ENCODE measurements around the gene PRDM5.
A peak's percentile ranks its signal among the peaks of the same experiment; 100 is the strongest.

PRDM5 gene

GRCh38 chr4:120703908-120704307 is 218.6 kb downstream of the PRDM5 start:
- DNase-seq (ENCODE audit: low spot score) = no peak

DNA sequence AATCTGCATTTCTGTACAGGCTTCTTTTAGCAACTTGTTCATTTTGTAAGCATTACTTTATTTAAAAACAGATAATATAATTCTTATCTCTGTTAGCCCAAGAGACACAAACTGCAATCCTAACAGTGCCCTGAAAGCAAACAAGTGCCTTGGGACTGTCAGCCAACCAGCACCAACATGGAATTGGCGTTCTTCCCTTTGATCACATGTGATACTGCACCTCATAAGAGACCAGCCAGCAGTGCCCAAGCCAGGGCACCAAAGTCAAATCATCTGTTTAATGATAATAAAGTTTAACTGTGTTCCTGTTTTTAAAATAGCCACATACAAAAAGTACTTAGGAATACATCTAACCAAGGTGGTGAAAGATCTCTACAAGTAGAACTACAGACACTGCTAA is 223.2 kb downstream of the PRDM5 start:
- no peak for DNase-seq (ENCODE audit: low spot score)

DNA sequence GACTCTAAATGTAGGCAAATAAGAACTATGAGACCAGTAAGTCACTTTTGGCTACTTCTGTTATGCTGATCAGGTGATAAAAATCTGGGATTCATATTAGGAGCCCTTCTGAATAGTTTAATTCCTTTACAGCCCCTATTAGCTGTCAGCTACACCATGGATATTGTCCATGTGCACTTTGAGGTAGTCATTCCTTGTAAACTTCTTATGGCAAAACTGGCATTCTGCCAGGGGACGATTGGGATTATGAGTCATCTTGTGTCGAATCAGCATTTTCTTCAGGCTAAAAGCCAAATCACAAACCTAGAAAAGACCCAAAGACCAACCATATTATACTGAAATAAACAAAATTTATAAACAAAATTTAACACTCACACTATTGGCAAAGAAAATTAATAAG is 227.6 kb downstream of the PRDM5 start:
- no peak for DNase-seq (ENCODE audit: low spot score)

DNA sequence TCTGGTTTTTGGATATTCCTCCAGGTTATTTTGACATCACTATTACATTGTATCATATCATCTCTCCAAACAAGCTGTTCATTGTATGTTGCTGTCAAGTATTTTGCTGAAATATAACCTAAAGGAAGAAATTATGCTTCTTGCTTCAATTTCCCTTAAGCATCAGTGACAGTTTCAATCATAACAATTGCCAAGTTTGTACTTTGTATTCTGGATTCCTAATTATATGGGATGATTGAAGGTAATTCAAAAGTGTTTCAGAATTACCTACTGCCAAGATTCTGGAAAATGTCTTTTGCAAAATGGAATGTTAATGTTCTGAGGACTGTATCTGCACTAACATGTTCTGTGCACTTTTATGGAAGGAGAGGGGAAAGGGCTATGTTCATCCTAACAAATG is 228.7 kb downstream of the PRDM5 start:
- no peak for DNase-seq (ENCODE audit: low spot score)

DNA sequence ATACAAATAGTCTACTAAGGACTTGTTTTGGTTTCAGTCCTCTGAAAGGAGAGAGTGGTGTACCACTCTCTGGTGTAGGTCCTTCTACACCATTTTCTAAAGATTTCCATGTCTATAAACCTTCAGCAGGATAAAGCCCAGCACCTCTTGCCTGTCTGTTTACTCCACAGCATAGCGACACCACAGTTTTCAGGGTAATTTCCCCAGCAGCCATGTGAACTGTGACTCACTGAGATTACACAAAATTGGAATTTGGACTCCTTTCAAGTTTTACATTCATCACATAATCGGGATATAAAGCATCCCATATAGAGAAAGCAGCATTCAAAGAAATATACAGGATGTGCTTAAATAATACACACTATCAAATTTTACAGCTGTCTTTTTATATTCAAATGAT is 229.6 kb downstream of the PRDM5 start:
- peak; percentile 11 for DNase-seq (ENCODE audit: low spot score)

GRCh38 chr4:120691536-120691935 is 231.0 kb downstream of the PRDM5 start:
- no peak for DNase-seq (ENCODE audit: low spot score)

DNA sequence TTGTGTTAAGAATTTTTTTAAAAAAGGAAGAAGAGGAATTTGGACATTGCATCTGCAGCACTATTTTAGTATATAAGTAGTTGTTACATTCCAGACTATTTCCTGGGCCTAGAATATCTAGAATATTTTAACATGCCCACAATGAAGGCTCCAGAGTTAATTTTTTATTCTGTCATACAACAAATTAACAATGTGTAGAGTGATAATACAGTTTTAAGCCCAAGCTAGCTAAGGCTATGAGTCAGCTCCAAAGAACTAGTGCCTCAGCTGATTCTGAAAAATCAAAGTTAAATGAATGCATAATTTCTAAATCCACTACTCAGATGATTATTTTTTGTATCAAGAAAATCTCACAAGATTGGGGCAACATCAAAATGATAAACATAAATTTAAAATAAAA is 231.4 kb downstream of the PRDM5 start:
- no peak for DNase-seq (ENCODE audit: low spot score)

- DNase-seq (ENCODE audit: low spot score) = no peak
Observed at GRCh38 chr4:120688791-120689190, 233.7 kb downstream of the PRDM5 start.

GRCh38 chr4:120685756-120686278 is 236.7 kb downstream of the PRDM5 start:
- no peak for DNase-seq (ENCODE audit: low spot score)

DNA sequence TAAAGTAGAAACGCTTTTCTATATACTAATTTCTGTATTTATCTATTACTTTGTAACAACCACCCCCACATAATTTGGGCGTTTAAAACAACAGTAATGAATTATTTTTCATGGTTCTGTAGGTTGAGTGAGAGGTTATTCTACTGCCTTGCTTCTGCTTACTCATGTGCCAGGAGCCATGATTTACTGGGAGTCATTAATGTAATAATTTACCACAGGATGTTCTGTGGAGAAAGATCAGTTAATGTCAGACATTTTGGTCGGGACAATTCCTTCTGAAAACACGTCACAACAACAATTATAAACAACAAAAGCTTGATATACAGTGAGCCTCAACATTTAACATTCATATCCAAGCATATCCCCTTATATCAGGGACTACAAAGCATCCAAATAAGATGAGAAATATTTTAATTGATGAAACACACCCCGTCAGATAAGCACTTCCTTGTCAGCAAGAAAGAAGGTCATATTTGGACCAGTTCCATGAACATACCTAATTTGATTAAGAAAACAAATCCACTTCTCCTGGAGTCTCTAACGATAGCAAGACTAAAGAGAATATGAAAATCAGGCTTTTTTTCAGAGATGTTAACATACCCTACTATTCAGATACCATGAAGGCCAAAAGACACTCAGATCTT is 238.5 kb downstream of the PRDM5 start:
- no peak for DNase-seq (ENCODE audit: low spot score)

DNA sequence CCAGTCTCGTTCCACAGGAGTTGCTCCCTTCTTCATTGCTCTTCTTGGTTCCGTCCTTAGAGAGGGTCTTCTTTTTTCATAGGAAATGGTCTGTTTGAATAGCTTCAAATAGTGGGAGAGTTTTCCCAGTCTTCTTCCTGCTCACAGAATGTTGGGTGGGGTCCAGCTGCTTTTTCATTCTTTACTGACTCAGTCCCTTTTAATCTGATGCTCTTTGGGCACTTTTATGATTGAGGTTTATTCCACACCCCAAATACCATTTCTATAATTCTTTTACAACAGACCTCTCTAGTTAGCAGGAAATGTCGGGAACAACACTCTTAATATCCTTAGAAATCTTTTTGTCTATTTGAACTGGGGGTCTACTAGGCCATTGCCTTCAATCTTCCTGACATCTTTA is 239.5 kb downstream of the PRDM5 start:
- DNase-seq (ENCODE audit: low spot score) = no peak

- no peak for DNase-seq (ENCODE audit: low spot score)
Observed at GRCh38 chr4:120680647-120681228, 241.8 kb downstream of the PRDM5 start.

- DNase-seq (ENCODE audit: low spot score) = no peak
Observed at GRCh38 chr4:120673696-120674095, 248.8 kb downstream of the PRDM5 start.

DNA sequence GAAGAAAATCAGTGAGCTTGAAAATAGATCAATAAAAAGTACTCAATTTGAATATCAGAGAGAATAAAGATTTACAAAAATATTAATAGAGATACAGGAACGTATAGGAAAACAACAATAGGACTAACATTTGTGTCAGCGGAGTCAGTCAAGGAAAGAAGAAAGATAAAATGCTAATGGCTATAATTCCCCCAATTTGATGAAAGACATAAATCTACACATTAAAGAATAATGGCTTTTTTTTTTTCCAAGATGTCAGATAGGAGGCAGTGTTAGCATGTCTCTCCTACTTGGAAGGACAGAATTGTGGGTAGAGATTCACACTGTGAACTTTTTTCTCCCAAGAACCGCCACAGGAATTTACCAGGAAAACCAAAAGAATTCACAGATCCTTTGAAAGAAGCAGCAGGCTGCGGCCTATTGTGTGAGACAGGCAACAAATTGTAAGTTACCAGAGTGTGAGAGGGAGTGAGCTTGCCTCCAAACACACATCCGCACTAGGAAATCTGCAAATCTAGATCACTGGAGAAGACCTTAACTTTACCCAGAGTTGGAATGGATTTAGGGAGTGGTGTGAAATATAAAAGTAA is 249.9 kb downstream of the PRDM5 start:
- DNase-seq (ENCODE audit: low spot score) = no peak

GRCh38 chr4:120672076-120672475 is 250.4 kb downstream of the PRDM5 start:
- no peak for DNase-seq (ENCODE audit: low spot score)

GRCh38 chr4:120671538-120671937 is 251.0 kb downstream of the PRDM5 start:
- no peak for DNase-seq (ENCODE audit: low spot score)

GRCh38 chr4:120667102-120667501 is 255.4 kb downstream of the PRDM5 start:
- DNase-seq (ENCODE audit: low spot score) = no peak

- no peak for DNase-seq (ENCODE audit: low spot score)
Observed at GRCh38 chr4:120664851-120665250, 257.7 kb downstream of the PRDM5 start.

GRCh38 chr4:120659616-120660170 is 262.8 kb downstream of the PRDM5 start:
- no peak for DNase-seq (ENCODE audit: low spot score)

DNA sequence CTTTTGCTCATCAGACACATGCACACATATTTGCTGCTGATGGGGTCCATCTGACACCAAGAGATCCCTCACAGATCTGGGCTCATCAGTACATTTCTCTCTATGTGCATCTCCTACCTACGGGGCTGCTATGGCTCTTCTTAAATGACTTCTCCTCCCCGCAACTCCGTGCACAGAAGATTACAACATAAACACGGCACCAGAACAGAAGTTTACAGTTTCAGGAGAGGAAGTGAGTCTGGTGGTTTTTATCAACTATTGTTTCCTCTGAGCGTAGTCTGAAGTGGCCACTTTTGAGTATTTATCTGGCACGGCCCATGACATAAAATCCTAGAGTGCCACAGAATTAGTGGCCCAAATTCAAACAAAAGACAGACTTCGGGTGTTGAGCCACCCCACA is 263.8 kb downstream of the PRDM5 start:
- no peak for DNase-seq (ENCODE audit: low spot score)

- DNase-seq (ENCODE audit: low spot score) = no peak
Observed at GRCh38 chr4:120653804-120654573, 268.5 kb downstream of the PRDM5 start.

GRCh38 chr4:120648336-120648735 is 274.2 kb downstream of the PRDM5 start:
- peak; percentile 1 for DNase-seq (ENCODE audit: low spot score)

Data from HuH-7 (cell line).